ENCODE results near the gene XXYLT1. TPM values are rescaled to one million over a fixed set of nuclear protein-coding genes. Genes with fewer than 3 reads are reported as not detected.

The XXYLT1 gene
- total and polyA plus RNA-seq, 9 of the 15 experiments (the other 6 are each of a cell fraction or from before 2014, with no cell fraction given), result 1.9 to 18.9 (median 15.0) TPM

- FAIRE-seq (no peak), DNase-seq (ENCODE audit: extremely low read depth in 1 of 4, low spot score in 3 of 4) (no peak), ATAC-seq (peak; percentile 30)
- Histone ChIP-seq H3K36me3 (ENCODE audit: control insufficient read depth, insufficient read depth, low read length) (peaks cover 5% of the 10 kb centered on the region; the same call in 2 of the 3 replicates), H2AFZ (ENCODE audit: low read depth, low read length) (peak overlapping the region; percentile 76), H3K79me2 (ENCODE audit: control insufficient read depth, insufficient read depth, low read length) (peaks cover 51% of the 10 kb centered on the region; the same call in 2 of the 3 replicates), H3K27ac (ENCODE audit: extremely low read depth, low read depth, low read length) (peak overlapping the region; percentile 72), H3K4me1 (replicated peaks in 1 of 2; ENCODE audit: control insufficient read depth in 2 of 2, insufficient read depth in 2 of 2, low read length in 2 of 2) (peaks cover 47 to 73% of the 10 kb centered on the region in 2 experiments), H3K27me3 (ENCODE audit: control insufficient read depth in 2 of 2, insufficient read depth in 2 of 2, low read length in 2 of 2) (no peaks in the 10 kb centered on the region), H3K4me2 (ENCODE audit: insufficient read depth, low read length) (peak overlapping the region; percentile 53), H3K9me1 (ENCODE audit: control insufficient read depth, insufficient read depth, low read length) (peaks cover 4% of the 10 kb centered on the region), H4K20me1 (replicated peaks; ENCODE audit: control insufficient read depth, insufficient read depth, low read length) (no peaks in the 10 kb centered on the region), H3K9me3 (replicated peaks; ENCODE audit: control insufficient read depth, insufficient read depth, low read depth, low read length) (no peaks in the 10 kb centered on the region), H3K9ac (ENCODE audit: insufficient read depth in 1 of 2, low read depth in 2 of 2, low read length in 2 of 2) (peak overlapping the region; percentile 55 to 75), H3K4me3 (no peak overlapping the region)
- POLR2A ChIA-PET, result interaction anchor here (0.7 to 2.5 kb wide), 4 partner anchors 8 to 30 kb away, joined by 3 to 20 read pairs (median 4); no protein-coding TSS in a partner anchor
- intact Hi-C loops (cut with micrococcal nuclease) (loop anchor here (10.0 kb wide), 1 partner anchor 65 kb away; no protein-coding TSS in a partner anchor), in situ Hi-C loops (cut with MboI) (no loop called here)
- CTCF ChIA-PET (ENCODE audit: low intra/inter-chr PET ratio), result no interaction called here
- 68% methylated on average over 24 of the region's 24 CpGs for WGBS (ENCODE audit: insufficient coverage, low coverage, missing lambda C conversion rate)
- no TSS peak for BruUV-seq (replicated peaks)
- TF ChIP-seq LEF1 (IDR thresholded peaks at IDR 0.05) (no peak), PYGO2 (tag; IDR thresholded peaks at IDR 0.05) (0 out of 2 replicates have a peak, but pooled peaks have one; percentile 13), MAZ (CRISPR knock-in tag; conservative IDR thresholded peaks at IDR 0.05 in 1 of 2, IDR thresholded peaks at IDR 0.05 in 1 of 2) (peak in 1 of 2 experiments; percentile 23; a peak in 1 of 4 replicates), ZNF592 (IDR thresholded peaks at IDR 0.05) (peak; percentile 56), NRF1 (conservative IDR thresholded peaks at IDR 0.05 in 1 of 2, IDR thresholded peaks at IDR 0.05 in 1 of 2) (no peak), ID3 (CRISPR knock-in tag; IDR thresholded peaks at IDR 0.05) (no peak), ID3 (tag; IDR thresholded peaks at IDR 0.05) (no peak; the same call in 1 of the 2 replicates), TFAP4 (CRISPR knock-in tag; IDR thresholded peaks at IDR 0.05; ENCODE audit: borderline replicate concordance) (peak; percentile 27; the same call in 1 of the 2 replicates), NFRKB (IDR thresholded peaks at IDR 0.05; ENCODE audit: low read depth) (0 out of 2 replicates have a peak, but pooled peaks have one; percentile 27), ZBTB17 (CRISPR knock-in tag; IDR thresholded peaks at IDR 0.05) (peak; percentile 56; the same call in 1 of the 2 replicates), SP1 (CRISPR knock-in tag; IDR thresholded peaks at IDR 0.05) (0 out of 2 replicates have a peak, but pooled peaks have one; percentile 13), ETS1 (conservative IDR thresholded peaks at IDR 0.05; ENCODE audit: control insufficient read depth, low read depth, low read length) (no peak; the same call in 1 of the 2 replicates)
Observed at GRCh38 chr3:195179776-195180489, 91.0 kb downstream of the XXYLT1 start.

Measured in K562 (cell line).